ENCODE results near the gene MCF2L.

DNA sequence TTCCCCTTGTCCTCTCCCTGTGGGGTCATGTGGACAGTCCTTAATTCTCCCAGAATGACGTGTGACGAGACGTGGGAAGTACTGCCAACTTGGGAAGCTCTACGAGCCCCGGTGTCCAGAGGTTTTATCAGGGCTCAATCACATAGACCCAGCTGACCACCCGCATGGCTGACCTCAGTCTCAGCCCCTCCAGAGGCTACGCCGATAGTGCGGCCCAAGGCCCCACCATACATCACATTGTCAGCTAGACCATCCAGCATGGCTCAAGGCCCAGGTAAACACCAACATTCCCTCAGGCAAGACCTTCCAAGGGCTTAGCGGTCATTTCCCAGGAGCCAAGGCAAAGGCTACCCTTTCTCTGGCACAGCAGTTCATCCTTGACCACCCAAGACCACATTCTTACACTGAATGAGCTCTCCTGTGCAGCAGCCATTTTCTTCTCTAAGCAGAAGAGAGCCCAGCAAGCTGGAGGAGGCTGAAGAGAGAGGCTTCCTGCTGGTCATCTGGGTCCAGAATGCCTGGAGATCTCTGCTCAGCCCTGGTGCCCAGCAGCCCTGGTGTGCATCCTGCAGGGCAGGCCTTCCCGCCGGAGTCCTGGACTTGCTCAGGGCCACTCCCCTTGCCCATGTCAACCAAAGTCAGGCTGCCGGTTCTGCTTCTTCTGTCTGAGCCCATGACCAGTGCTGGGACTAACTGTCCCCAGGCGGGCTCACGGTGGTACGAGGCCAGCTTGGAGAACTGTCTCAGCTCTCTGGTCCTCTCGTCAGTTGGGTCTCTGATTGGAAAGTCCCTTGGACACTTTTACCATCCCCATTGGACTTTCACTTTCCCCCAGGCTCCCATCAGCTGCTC is 145.7 kb downstream of the MCF2L start:
- TF ChIP-seq EZH2 (optimal IDR thresholded peaks at IDR 0.05; ENCODE audit: low read depth, low read length) (no peak), EZH2phosphoT487 (IDR thresholded peaks at IDR 0.05; ENCODE audit: low read length) (no peak)
- TF ChIP-seq, protein P1, sequence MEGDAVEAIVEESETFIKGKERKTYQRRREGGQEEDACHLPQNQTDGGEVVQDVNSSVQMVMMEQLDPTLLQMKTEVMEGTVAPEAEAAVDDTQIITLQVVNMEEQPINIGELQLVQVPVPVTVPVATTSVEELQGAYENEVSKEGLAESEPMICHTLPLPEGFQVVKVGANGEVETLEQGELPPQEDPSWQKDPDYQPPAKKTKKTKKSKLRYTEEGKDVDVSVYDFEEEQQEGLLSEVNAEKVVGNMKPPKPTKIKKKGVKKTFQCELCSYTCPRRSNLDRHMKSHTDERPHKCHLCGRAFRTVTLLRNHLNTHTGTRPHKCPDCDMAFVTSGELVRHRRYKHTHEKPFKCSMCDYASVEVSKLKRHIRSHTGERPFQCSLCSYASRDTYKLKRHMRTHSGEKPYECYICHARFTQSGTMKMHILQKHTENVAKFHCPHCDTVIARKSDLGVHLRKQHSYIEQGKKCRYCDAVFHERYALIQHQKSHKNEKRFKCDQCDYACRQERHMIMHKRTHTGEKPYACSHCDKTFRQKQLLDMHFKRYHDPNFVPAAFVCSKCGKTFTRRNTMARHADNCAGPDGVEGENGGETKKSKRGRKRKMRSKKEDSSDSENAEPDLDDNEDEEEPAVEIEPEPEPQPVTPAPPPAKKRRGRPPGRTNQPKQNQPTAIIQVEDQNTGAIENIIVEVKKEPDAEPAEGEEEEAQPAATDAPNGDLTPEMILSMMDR (IDR thresholded peaks at IDR 0.05; ENCODE audit: low read length) = no peak
